ENCODE data around the gene PUM1.

- TF ChIP-seq, protein P1, sequence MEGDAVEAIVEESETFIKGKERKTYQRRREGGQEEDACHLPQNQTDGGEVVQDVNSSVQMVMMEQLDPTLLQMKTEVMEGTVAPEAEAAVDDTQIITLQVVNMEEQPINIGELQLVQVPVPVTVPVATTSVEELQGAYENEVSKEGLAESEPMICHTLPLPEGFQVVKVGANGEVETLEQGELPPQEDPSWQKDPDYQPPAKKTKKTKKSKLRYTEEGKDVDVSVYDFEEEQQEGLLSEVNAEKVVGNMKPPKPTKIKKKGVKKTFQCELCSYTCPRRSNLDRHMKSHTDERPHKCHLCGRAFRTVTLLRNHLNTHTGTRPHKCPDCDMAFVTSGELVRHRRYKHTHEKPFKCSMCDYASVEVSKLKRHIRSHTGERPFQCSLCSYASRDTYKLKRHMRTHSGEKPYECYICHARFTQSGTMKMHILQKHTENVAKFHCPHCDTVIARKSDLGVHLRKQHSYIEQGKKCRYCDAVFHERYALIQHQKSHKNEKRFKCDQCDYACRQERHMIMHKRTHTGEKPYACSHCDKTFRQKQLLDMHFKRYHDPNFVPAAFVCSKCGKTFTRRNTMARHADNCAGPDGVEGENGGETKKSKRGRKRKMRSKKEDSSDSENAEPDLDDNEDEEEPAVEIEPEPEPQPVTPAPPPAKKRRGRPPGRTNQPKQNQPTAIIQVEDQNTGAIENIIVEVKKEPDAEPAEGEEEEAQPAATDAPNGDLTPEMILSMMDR (IDR thresholded peaks at IDR 0.05): no peak
- no peak for TF ChIP-seq POLR2A (IDR thresholded peaks at IDR 0.05)
- no peak for TF ChIP-seq POLR2AphosphoS5 (IDR thresholded peaks at IDR 0.05)
These were observed 172.8 kb downstream of the PUM1 start for GRCh38 chr1:30892671-30893073.

Data from prostate gland (tissue), 2 donors.